A204.1 (cell line): ENCODE measurements around the gene PLD4.
"Not testable (repeated sequence)": the region's sequence is repeated elsewhere in the genome, so short reads cannot be mapped to it uniquely, and the experiment has no call there.

ENCODE experiments used
- FAIRE-seq: peaks from 2 replicates; lab custom pipeline; 2012; peaks lifted over from hg19 to GRCh38; lab: Jason Lieb, UNC

Gene PLD4

GRCh38 chr14:104898870-104899510, 25.7 kb upstream of the PLD4 start:
- FAIRE-seq, result no peak

GRCh38 chr14:104899781-104900180, 24.9 kb upstream of the PLD4 start:
- no peak for FAIRE-seq

GRCh38 chr14:104900639-104901512, 23.8 kb upstream of the PLD4 start:
- FAIRE-seq, result no peak

- FAIRE-seq, result no peak
Observed at GRCh38 chr14:104903990-104904389, 20.7 kb upstream of the PLD4 start.

GRCh38 chr14:104904650-104905578, 19.8 kb upstream of the PLD4 start:
- not testable (repeated sequence) for FAIRE-seq

- FAIRE-seq, result not testable (repeated sequence)
Observed at GRCh38 chr14:104905579-104905933, 19.1 kb upstream of the PLD4 start.

GRCh38 chr14:104908303-104908702, 16.4 kb upstream of the PLD4 start:
- no peak for FAIRE-seq

GRCh38 chr14:104912053-104912452, 12.6 kb upstream of the PLD4 start:
- no peak for FAIRE-seq

- no peak for FAIRE-seq
Observed at GRCh38 chr14:104913435-104913834, 11.2 kb upstream of the PLD4 start.

GRCh38 chr14:104917116-104917515, 7.6 kb upstream of the PLD4 start:
- no peak for FAIRE-seq

- no peak for FAIRE-seq
Observed at GRCh38 chr14:104917993-104918392, 6.7 kb upstream of the PLD4 start.

GRCh38 chr14:104919152-104919992, 5.3 kb upstream of the PLD4 start:
- FAIRE-seq, result not testable (repeated sequence)

- FAIRE-seq, result no peak
Observed at GRCh38 chr14:104919993-104920315, 4.7 kb upstream of the PLD4 start.

GRCh38 chr14:104923640-104924420, 849 bp upstream of the PLD4 start:
- FAIRE-seq, result no peak

- no peak for FAIRE-seq
Observed at GRCh38 chr14:104925214-104925854, 655 bp downstream of the PLD4 start.

- no peak for FAIRE-seq
Observed at GRCh38 chr14:104925855-104926609, 1.4 kb downstream of the PLD4 start.

GRCh38 chr14:104926619-104927431, 2.1 kb downstream of the PLD4 start:
- FAIRE-seq, result no peak

- FAIRE-seq, result no peak
Observed at GRCh38 chr14:104927432-104927816, 2.7 kb downstream of the PLD4 start.

GRCh38 chr14:104927901-104928300, 3.2 kb downstream of the PLD4 start:
- FAIRE-seq, result no peak
